Heart right ventricle (tissue), 16 donors: ENCODE data around the gene NLRX1. TPM values are rescaled to one million over a fixed set of nuclear protein-coding genes. Genes with fewer than 3 reads are reported as not detected.
A peak's percentile ranks its signal among the peaks of the same experiment; 100 is the strongest.

Experiments
- ATAC-seq, 8 donors: fragments of 200-7000 bp; cut with Tn5 transposase; one replicate each; pipeline ENCODE4 v1.9.1; 2020; ENCODE audit warnings: mild to moderate bottlenecking in 8 of 8, moderate library complexity in 8 of 8, moderate number of reproducible peaks in 1 of 8
- DNase-seq, 2 donors: peaks; one replicate each; pipeline ENCODE4 v3.0.0-alpha.2; 2020
- H3K27ac ChIP-seq, 10 donors: fragments of 200-600 bp; sonication (generic) in 2 of 10; one replicate each; pipeline versions ENCODE4 v1.5.0 to v1.8.0; 2020 to 2022; ENCODE audit warnings: mild to moderate bottlenecking in 3 of 10
- H3K27me3 ChIP-seq, 7 donors: fragments of 200-600 bp; one replicate each; pipeline ENCODE4 v1.8.0; 2021 to 2022; ENCODE audit warnings: mild to moderate bottlenecking in 2 of 7
- H3K36me3 ChIP-seq, 9 donors: fragments of 200-600 bp; sonication (generic) in 1 of 9; one replicate each; pipeline versions ENCODE4 v1.5.0 to v1.8.0; 2020 to 2022; ENCODE audit warnings: mild to moderate bottlenecking in 2 of 9
- H3K4me1 ChIP-seq, 9 donors: fragments of 200-600 bp; sonication (generic) in 1 of 9; one replicate each; pipeline versions ENCODE4 v1.5.0 to v1.8.0; 2020 to 2022; ENCODE audit warnings: mild to moderate bottlenecking in 4 of 9
- H3K4me3 ChIP-seq, 10 donors: fragments of 200-600 bp; sonication (generic) in 2 of 10; one replicate each; pipeline versions ENCODE4 v1.5.0 to v1.8.0; 2020 to 2022; ENCODE audit warnings: mild to moderate bottlenecking in 7 of 10, moderate library complexity in 2 of 10
- H3K9me3 ChIP-seq, 11 donors: fragments of 200-600 bp in 10 of 11; sonication (generic) in 2 of 11; one replicate each; pipeline versions ENCODE4 v1.5.0 to v1.8.0; 2013 to 2022; ENCODE audit warnings: mild to moderate bottlenecking in 2 of 11, control low read depth in 1 of 11, moderate library complexity in 1 of 11
- WGBS, 2 donors: extraction: QIAGEN DNeasy Blood & Tissue Kit; methylation state at CpG; one replicate each; pipeline ENCODE4 v1.1.7; 2013; ENCODE audit warnings: inconsistent platforms in 1 of 2; 5-methylcytosine and 5-hydroxymethylcytosine counted together
- intact Hi-C, 10 donors: fragments of 100-400 bp; cut with DNase I; formaldehyde crosslinking; loops; one replicate each; pipeline versions ENCODE4 v1.11.1 to v1.14.2; 2022
- polyA plus RNA-seq, 2 donors: library from polyadenylated mRNA; stranded (reverse); fragments of 200-250 nt; gene quantifications; one replicate each; pipeline ENCODE4 v1.2.3, GENCODE V29; 2013
- total RNA-seq, 10 donors: library from RNA; stranded (reverse); fragmentation: NEBNext Ultra II Directional in 3 of 10; extraction: Animal tissue kit (Norgen Biotek cat#: 25700) in 3 of 10; gene quantifications; one replicate each; pipeline versions ENCODE4 v1.2.1 to v1.2.4, GENCODE V29; 2021 to 2023
- TF ChIP-seq, protein P1 (sequence below), 9 donors: fragments of 200-600 bp; sonication (generic) in 2 of 9; IDR thresholded peaks; one replicate each; pipeline versions ENCODE4 v1.5.0 to v1.8.0; 2021 to 2022; ENCODE audit warnings: antibody characterized with exemption in 9 of 9, mild to moderate bottlenecking in 5 of 9, moderate library complexity in 1 of 9
- donor health status: Arrhythmogenic right ventricular cardiomyopathy.
- donor health status: ischemic (EF 13 %, LVEDD 7.1; RV severe dilation, severe dysfunction).
- donor health status: healthy with polysubstance abuse.
- donor health status: DM: no; HTN: yes; CAD: no.
- donor health status: DM: no; HTN: no; CAD: no.
- donor health status: ischemic (EF 25% LVEDD 6.9; RV normal size, moderate dysfunction).
- donor health status: ischemic (EF 25% LVEDD 5.7; RV mildly dilated, moderate dysfunction).
- donor health status: healthy.
- donor health status: DM: yes; HTN: yes; CAD: no.
- donor health status: Ischemic cardiomyopathy.
- donor health status: ischemic (EF 35%, LVEDD 5.7; RV mildly dilated, moderate dysfunction).
- donor health status: nonischemic (EF 11% LVEDD 7.7; RV severe dilation, severe dysfunction).
- donor health status: DM: yes; HTN: yes; CAD: no.
- donor health status: PGD.
- donor health status: ischemic (EF 29% LVEDD 5.4; RV normal size, mild dysfunction).
- donor health status: nonischemic (EF 23%, LVEDD 6.1; RV moderate dilation, normal function).

NLRX1 gene
- total and polyA plus RNA-seq, 12 donors: 7.9 to 39.3 (median 31.7) TPM

DNA sequence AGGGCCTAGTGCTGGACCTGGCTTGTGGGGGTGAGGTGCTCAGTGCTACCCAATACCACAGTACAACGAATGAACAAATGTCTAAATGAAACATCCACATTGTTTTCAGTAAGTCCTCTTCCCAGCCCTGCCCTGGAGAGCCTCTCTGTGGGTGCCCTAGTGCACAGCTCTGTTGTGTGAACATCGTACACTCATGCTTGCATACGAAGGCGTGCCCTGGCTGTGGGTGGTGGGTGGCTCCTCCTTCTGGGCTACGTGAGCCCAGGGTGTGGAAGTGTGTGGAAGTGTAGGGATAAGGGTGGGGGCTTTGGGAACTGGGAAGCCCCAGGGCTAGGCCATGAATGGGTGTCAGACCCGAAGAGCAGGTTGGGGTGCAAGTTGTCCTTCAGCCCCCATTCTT is 592 bp upstream of the NLRX1 start:
- Histone ChIP-seq H3K4me1 (peaks cover 0 to 19% (median 8%) of the 10 kb centered on the region in 9 donors), H3K36me3 (peaks cover 0 to 7% (median 0%) of the 10 kb centered on the region in 9 donors), H3K27ac (peak overlapping the region in 2 of 10 donors; percentile 94), H3K4me3 (no peak overlapping the region), H3K27me3 (no peaks in the 10 kb centered on the region), H3K9me3 (no peaks in the 10 kb centered on the region)
- DNase-seq (no peak), ATAC-seq (no peak)
- intact Hi-C loops: loop anchor here in 3 of 10 donors (2.0 to 5.0 kb wide), 3 partner anchors 34 to 73 kb away; partner anchors contain the start of gene CBL (in 1 of the 3)
- 61 to 67% methylated on average over 6 of the region's 6 CpGs for WGBS, 2 donors
- TF ChIP-seq, protein P1, sequence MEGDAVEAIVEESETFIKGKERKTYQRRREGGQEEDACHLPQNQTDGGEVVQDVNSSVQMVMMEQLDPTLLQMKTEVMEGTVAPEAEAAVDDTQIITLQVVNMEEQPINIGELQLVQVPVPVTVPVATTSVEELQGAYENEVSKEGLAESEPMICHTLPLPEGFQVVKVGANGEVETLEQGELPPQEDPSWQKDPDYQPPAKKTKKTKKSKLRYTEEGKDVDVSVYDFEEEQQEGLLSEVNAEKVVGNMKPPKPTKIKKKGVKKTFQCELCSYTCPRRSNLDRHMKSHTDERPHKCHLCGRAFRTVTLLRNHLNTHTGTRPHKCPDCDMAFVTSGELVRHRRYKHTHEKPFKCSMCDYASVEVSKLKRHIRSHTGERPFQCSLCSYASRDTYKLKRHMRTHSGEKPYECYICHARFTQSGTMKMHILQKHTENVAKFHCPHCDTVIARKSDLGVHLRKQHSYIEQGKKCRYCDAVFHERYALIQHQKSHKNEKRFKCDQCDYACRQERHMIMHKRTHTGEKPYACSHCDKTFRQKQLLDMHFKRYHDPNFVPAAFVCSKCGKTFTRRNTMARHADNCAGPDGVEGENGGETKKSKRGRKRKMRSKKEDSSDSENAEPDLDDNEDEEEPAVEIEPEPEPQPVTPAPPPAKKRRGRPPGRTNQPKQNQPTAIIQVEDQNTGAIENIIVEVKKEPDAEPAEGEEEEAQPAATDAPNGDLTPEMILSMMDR (IDR thresholded peaks at IDR 0.05): no peak

DNA sequence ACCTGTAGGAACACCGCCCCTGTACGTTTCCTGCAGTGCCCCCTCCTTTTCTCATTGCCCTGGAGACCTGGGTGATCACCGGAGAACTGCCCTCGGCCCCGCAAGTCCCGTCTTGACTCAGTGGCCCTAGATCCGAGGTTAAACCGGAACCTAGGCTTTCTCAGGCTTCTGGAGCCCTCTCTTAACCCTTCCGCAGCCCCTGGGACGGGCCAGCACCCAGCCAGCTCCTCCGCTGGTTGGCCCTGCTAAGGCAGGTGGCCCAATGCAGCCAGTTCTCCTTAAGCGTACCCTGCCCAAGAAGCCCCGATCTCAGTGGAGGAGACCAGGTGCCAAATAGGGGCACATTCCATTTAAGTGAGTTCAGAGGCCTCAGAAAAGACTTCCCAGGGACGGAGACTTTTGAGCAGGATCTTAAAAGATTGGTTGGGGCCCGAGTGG is 776 bp downstream of the NLRX1 start:
- H3K36me3 ChIP-seq: peaks cover 0 to 20% (median under 1%) of the 10 kb centered on the region in 9 donors
- peaks cover 0 to 19% (median 8%) of the 10 kb centered on the region in 9 donors for H3K4me1 ChIP-seq
- peak overlapping the region; percentile 69 to 100 (median 88) for H3K4me3 ChIP-seq
- DNase-seq: peak; percentile 36 to 48
- peak overlapping the region; percentile 89 to 99 (median 96) for H3K27ac ChIP-seq
- intact Hi-C loops: loop anchor here in 3 of 10 donors (2.0 to 5.0 kb wide), 3 partner anchors 33 to 74 kb away; partner anchors contain the start of gene CBL (in 1 of the 3)
- WGBS, 2 donors: 14% methylated on average over 15 of the region's 15 CpGs
- no peaks in the 10 kb centered on the region for H3K27me3 ChIP-seq
- TF ChIP-seq, protein P1 (IDR thresholded peaks at IDR 0.05): no peak
- H3K9me3 ChIP-seq: no peaks in the 10 kb centered on the region
- peak; percentile 53 to 87 (median 76) for ATAC-seq

DNA sequence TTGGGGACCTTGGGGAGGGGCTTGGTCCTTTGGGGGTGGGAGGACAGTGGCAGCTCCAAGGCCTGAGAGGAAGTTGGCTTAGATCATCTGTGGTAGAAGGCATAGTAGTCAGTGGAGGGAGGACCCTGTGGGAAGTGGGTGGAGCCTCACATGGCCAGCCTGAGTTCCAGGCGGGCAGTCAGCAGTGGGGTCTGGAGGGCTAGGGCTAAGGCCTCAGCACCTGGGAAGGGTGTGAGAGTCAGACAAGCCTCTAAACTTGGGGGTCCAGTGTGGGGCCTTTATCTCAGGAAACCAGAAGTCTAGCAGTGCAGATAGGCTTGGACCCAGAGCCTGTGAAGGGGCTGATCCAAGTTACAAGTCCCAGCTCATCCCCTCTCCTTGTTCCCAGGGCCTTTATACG is 4.0 kb downstream of the NLRX1 start:
- H3K4me3 ChIP-seq: no peak overlapping the region
- 84 to 87% methylated on average over 2 of the region's 2 CpGs for WGBS, 2 donors
- H3K27me3 ChIP-seq: no peaks in the 10 kb centered on the region
- no peak overlapping the region for H3K27ac ChIP-seq
- no peak for DNase-seq
- peaks cover 0 to 53% (median 12%) of the 10 kb centered on the region in 9 donors for H3K36me3 ChIP-seq
- no peak for ATAC-seq
- no peaks in the 10 kb centered on the region for H3K9me3 ChIP-seq
- intact Hi-C loops: no loop called here
- peaks cover 0 to 19% (median 8%) of the 10 kb centered on the region in 9 donors for H3K4me1 ChIP-seq
- TF ChIP-seq, protein P1 (IDR thresholded peaks at IDR 0.05): no peak

DNA sequence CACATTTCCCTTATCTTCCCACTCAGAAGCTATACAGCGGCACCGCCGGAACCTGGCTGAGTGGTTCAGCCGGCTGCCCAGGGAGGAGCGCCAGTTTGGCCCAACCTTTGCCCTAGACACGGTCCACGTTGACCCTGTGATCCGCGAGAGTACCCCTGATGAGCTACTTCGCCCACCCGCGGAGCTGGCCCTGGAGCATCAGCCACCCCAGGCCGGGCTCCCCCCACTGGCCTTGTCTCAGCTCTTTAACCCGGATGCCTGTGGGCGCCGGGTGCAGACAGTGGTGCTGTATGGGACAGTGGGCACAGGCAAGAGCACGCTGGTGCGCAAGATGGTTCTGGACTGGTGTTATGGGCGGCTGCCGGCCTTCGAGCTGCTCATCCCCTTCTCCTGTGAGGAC is 4.9 kb downstream of the NLRX1 start:
- intact Hi-C loops: no loop called here
- TF ChIP-seq, protein P1 (IDR thresholded peaks at IDR 0.05): no peak
- no peaks in the 10 kb centered on the region for H3K9me3 ChIP-seq
- peaks cover 0 to 24% (median 8%) of the 10 kb centered on the region in 9 donors for H3K4me1 ChIP-seq
- H3K27ac ChIP-seq: no peak overlapping the region
- no peak for DNase-seq
- no peak for ATAC-seq
- no peaks in the 10 kb centered on the region for H3K27me3 ChIP-seq
- no peak overlapping the region for H3K4me3 ChIP-seq
- H3K36me3 ChIP-seq: peaks cover 0 to 61% (median 17%) of the 10 kb centered on the region in 9 donors
- 94 to 95% methylated on average over 21 of the region's 21 CpGs for WGBS, 2 donors
